SK-N-MC (cell line): ENCODE results near the gene PELI2.

Experiments used
- EZH2 ChIP-seq: fragments of 200-600 bp; sonication (generic); IDR thresholded peaks from one replicate; pipeline ENCODE4 v1.6.1; 2017; ENCODE audit warnings: antibody characterized with exemption
- POLR2AphosphoS5 ChIP-seq: IDR thresholded peaks from 2 replicates; pipeline ENCODE4 v1.6.1; 2012; ENCODE audit warnings: mild to moderate bottlenecking, low read depth, low read length, borderline replicate concordance

GRCh38 chr14:56129933-56130332 lies 11.7 kb downstream of the PELI2 start:
- no peak for TF ChIP-seq EZH2
- no peak for TF ChIP-seq POLR2AphosphoS5
